C4-2B (cell line): Measurements from ENCODE around the gene CDKN3.

ENCODE experiments used
- CTCF ChIP-seq: fragments of 450-650 bp; conservative IDR thresholded peaks from 2 replicates; pipeline ENCODE4 v1.5.1; 2017; ENCODE audit warnings: mild to moderate bottlenecking
- ZFX ChIP-seq: fragments of 450-650 bp; IDR thresholded peaks from 2 replicates; pipeline ENCODE4 v1.6.1; 2017

GRCh38 chr14:54381821-54382220 is 15.0 kb upstream of the CDKN3 start:
- TF ChIP-seq CTCF (no peak), ZFX (no peak)
